SK-N-DZ (cell line): Measurements from ENCODE around the gene ITGA1.

ENCODE experiments used
- DNase-seq: peaks from one replicate; pipeline ENCODE4 v3.0.0-alpha.2; 2015; ENCODE audit warnings: low spot score
- small RNA-seq, 2 experiments: library from RNA; depleted of rRNA; stranded (forward); fragments of <200 nt; gene quantifications; one replicate each; pipeline ENCODE3, GENCODE V24; 2014

The ITGA1 gene

GRCh38 chr5:52995914-52996313, 208.2 kb downstream of the ITGA1 start:
- no peak for DNase-seq

- DNase-seq: no peak
Measured at GRCh38 chr5:52996979-52997378, 209.3 kb downstream of the ITGA1 start.

- DNase-seq: no peak
Measured at GRCh38 chr5:52997424-52997823, 209.7 kb downstream of the ITGA1 start.

- no peak for DNase-seq
Measured at GRCh38 chr5:52998552-52999313, 211.0 kb downstream of the ITGA1 start.

- DNase-seq: no peak
Measured at GRCh38 chr5:52999344-52999949, 211.7 kb downstream of the ITGA1 start.

- no peak for DNase-seq
Measured at GRCh38 chr5:53001541-53001940, 213.8 kb downstream of the ITGA1 start.

GRCh38 chr5:53002491-53002890, 214.8 kb downstream of the ITGA1 start:
- no peak for DNase-seq

GRCh38 chr5:53003144-53003543, 215.4 kb downstream of the ITGA1 start:
- no peak for DNase-seq

- DNase-seq: no peak
Measured at GRCh38 chr5:53006911-53007890, 219.5 kb downstream of the ITGA1 start.

GRCh38 chr5:53008751-53009150, 221.0 kb downstream of the ITGA1 start:
- no peak for DNase-seq

Small RNA genes within 50 kb of the gene (small RNA-seq; reads per million reads assigned to genes)
- gene B3GNTL1P1: 0 reads per million in 2 experiments
